Lower leg skin (tissue), 3 donors: ENCODE measurements around the gene SORCS2.

ENCODE experiments used
- POLR2A ChIP-seq, 2 donors: fragments of 450-650 bp; IDR thresholded peaks; one replicate each; pipeline ENCODE4 v1.6.1; 2016 to 2017; ENCODE audit warnings: antibody characterized with exemption in 2 of 2, mild to moderate bottlenecking in 1 of 2, moderate library complexity in 1 of 2
- TF ChIP-seq, protein P1 (sequence below), 3 donors: fragments of 450-650 bp; IDR thresholded peaks; one replicate each; pipeline ENCODE4 v1.5.1; 2016; ENCODE audit warnings: antibody characterized with exemption in 3 of 3, mild to moderate bottlenecking in 3 of 3, moderate library complexity in 2 of 3

DNA sequence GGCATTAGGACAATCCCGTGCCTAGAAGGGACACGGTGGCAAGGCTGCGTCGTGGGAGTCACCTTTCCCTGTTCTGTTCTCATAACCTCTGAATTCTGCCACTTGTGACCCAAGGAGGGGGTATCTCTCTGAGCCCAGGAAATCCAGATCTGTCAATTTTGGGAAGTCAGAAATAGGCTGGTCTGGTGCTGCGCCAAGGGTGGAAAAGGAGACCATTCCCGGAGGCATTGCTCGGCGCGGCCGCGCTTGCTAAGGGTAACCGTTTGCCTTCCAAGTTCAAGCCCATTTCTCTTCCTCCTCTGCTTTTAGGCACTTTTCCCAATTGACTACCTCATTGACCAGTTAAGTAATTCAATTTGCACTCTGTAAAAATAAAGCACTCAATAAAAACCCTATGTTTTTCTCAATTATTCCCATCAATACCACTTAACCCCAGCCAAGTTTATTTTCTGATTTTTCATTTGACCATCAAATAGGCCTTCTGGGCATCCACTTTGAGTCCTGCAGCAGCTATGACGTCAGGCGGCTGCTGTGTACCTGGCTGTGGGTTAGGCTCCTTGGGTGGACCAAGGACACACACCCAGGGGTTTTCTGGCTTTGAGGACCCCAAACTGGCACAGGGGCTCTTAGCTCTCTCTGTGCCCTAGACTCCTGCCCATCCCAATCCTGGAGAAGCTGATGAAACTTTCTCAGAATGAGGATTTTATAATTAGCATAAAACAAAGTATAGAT, 12.5 kb downstream of the SORCS2 start:
- TF ChIP-seq, protein P1, sequence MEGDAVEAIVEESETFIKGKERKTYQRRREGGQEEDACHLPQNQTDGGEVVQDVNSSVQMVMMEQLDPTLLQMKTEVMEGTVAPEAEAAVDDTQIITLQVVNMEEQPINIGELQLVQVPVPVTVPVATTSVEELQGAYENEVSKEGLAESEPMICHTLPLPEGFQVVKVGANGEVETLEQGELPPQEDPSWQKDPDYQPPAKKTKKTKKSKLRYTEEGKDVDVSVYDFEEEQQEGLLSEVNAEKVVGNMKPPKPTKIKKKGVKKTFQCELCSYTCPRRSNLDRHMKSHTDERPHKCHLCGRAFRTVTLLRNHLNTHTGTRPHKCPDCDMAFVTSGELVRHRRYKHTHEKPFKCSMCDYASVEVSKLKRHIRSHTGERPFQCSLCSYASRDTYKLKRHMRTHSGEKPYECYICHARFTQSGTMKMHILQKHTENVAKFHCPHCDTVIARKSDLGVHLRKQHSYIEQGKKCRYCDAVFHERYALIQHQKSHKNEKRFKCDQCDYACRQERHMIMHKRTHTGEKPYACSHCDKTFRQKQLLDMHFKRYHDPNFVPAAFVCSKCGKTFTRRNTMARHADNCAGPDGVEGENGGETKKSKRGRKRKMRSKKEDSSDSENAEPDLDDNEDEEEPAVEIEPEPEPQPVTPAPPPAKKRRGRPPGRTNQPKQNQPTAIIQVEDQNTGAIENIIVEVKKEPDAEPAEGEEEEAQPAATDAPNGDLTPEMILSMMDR (IDR thresholded peaks at IDR 0.05): no peak
- no peak for TF ChIP-seq POLR2A (IDR thresholded peaks at IDR 0.05)
